IPS-18c (cell line): ENCODE measurements around the gene PAQR8.
A peak's percentile ranks its signal among the peaks of the same experiment; 100 is the strongest.

Experiments
- H3K4me3 ChIP-seq: 2 replicates; pipeline ENCODE4 v1.7.0; 2013; ENCODE audit warnings: low read depth, mild to moderate bottlenecking, low read length, moderate library complexity; ENCODE audit not compliant: insufficient read depth
- H3K9me3 ChIP-seq: one replicate; pipeline ENCODE4 v1.6.1; 2013; ENCODE audit warnings: mild to moderate bottlenecking, low read length, moderate library complexity; ENCODE audit not compliant: control insufficient read depth, insufficient read depth

Gene PAQR8

GRCh38 chr6:52340603-52340880, 21.4 kb upstream of the PAQR8 start:
- no peaks in the 10 kb centered on the region for H3K9me3 ChIP-seq
- H3K4me3 ChIP-seq, result no peak overlapping the region

DNA sequence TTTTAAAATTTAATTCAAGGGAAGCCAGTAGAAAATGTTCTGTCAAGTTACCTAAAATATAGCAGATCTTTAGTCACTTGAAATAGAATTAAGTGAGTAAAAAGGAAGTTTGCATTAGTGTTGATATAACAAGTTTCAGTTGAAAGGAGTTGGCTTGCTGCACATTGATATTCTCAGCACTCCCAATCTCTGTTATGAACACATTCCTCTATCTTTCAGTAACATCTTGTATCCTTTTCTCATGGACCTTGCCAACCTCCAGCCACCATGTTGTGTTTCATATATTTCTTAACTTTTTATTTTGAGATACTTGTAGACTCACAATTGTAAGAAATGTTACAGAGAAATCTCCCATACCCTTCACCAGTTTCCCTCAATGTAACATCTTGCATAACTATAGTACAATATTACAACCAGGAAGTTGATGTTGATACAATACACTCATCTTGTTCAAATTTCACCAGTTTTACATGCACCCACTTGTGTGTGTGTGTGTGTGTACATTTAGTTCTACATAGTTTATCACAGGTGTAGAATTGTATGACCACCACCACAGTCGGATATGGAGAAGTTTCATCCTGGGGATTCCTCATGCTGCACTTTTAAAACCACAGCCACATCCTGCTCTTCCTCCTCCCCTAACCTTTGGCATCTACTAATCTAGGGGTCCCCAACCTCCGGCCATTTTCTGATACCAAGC, 20.2 kb upstream of the PAQR8 start:
- H3K9me3 ChIP-seq, result no peaks in the 10 kb centered on the region
- H3K4me3 ChIP-seq, result no peak overlapping the region

DNA sequence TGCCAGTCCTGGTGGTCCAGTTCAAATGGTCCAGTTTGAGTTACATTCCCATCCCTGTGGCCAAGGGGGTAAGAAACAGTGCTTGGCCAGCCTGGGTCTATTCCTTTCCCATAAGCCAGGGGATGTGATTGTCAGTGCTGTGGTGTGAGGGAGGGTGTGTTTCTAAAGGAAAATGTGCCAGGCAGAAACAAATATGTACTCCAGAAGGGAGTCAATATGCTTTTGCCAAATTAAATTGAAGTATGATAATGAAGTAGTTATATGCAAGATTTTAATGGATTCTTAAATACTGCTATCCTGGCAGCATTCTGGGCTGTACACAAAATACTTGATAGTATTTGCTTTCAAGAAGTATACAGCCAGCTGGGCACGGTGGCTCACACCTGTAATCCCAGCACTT, 16.6 kb upstream of the PAQR8 start:
- no peak overlapping the region for H3K4me3 ChIP-seq
- H3K9me3 ChIP-seq, result no peaks in the 10 kb centered on the region

DNA sequence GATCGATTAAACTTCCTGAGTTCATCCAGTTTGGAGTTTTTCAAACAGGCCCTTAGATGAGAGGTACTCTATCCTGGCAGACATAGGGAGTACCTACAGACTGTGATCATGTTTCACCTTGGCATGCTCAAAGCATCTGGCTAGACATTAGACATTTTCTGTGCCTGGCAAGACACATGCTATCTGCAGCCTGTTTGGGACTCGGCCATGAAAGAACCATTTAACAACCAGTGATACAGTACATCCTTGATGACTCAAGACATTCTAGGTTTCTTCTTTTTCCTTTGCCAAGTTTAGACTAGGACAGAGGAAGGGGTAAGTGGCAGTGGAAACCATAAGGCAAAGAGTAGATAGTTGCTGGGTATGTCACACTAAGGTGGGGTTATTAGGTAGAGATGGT, 15.4 kb upstream of the PAQR8 start:
- Histone ChIP-seq H3K4me3 (no peak overlapping the region), H3K9me3 (no peaks in the 10 kb centered on the region)

GRCh38 chr6:52347818-52348217, 14.1 kb upstream of the PAQR8 start:
- Histone ChIP-seq H3K4me3 (no peak overlapping the region), H3K9me3 (no peaks in the 10 kb centered on the region)

GRCh38 chr6:52351879-52352238, 10.1 kb upstream of the PAQR8 start:
- Histone ChIP-seq H3K9me3 (no peaks in the 10 kb centered on the region), H3K4me3 (no peak overlapping the region)

DNA sequence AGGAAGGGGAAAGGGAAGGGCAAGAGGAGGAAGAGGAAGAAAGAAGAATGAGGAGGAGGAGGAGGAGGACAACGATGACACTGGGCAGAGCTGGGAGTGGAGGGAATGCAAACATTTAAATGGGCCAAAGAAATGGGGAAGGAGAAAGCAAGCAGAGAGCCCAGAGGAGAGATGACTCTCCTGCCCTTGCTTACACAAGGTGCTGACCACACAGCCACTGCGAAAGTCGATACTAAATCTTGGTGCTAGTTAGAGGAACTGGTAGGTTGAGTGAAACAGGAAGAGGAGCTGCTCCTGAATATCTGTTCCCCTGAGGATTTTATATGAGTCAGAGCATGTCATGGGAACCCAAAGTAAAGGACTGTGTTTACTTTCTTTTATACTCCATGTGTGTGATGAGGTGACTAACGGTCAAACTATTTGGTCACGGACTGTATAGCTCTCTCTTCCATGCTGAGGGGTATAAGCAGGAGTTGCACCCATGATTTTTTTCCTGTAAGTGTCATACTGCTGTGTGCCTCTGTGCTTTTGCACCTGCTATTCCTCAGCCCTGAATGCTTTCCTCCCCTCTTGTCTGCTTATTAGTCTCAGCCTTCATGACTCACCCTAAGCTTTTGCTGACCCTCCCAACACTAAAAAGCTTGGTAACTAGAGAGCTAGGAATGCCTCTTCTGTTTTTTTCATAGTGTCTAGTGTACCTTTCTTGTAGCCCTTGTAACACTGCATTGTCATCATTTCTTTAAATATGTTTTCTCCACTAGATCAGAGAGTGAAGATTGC, 9.5 kb upstream of the PAQR8 start:
- no peak overlapping the region for H3K4me3 ChIP-seq
- no peaks in the 10 kb centered on the region for H3K9me3 ChIP-seq

- Histone ChIP-seq H3K4me3 (no peak overlapping the region), H3K9me3 (no peaks in the 10 kb centered on the region)
Observed at GRCh38 chr6:52356017-52356416, 5.9 kb upstream of the PAQR8 start.

- no peaks in the 10 kb centered on the region for H3K9me3 ChIP-seq
- no peak overlapping the region for H3K4me3 ChIP-seq
Observed at GRCh38 chr6:52359403-52359802, 2.5 kb upstream of the PAQR8 start.

GRCh38 chr6:52360028-52360427, 1.9 kb upstream of the PAQR8 start:
- Histone ChIP-seq H3K9me3 (no peaks in the 10 kb centered on the region), H3K4me3 (no peak overlapping the region)

DNA sequence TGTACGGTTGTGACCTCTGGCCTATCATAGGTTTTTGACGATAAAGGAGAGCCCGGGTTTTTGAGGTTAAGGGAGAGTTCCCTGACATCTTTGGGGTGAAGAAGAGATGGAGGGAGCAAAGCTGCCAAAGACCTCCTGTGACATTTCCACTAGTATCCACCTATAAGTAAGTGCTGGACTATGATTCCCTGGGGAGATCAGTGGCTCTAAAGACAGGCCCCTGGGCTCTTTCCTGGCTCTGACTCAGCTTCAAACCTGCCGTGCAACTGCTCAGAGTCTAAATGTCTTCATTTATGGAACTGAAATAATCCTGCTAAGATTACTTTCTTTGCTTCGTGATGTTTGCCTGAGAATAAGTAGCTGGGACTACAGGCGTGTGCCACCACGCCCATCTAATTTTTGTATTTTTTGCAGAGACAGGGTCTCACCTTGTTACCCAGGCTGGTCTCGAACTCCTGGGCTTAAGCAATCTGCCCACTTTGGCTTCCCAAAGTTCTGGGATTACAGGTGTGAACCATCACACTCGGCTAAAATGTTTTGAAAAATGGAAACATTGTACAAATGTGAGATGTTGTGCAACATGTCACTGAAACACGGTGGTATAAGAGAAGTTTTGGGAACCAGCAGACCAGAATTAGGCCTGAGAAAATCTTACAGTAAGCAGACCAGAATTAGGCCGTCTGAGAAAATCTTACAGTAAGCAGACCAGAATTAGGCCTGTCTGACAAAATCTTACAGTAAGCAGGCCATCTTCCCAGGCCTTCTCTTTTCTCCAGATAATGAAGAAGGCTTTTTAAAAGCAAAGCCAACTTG, 1.1 kb upstream of the PAQR8 start:
- Histone ChIP-seq H3K9me3 (no peaks in the 10 kb centered on the region), H3K4me3 (no peak overlapping the region; the same call in 1 of the 2 replicates)

DNA sequence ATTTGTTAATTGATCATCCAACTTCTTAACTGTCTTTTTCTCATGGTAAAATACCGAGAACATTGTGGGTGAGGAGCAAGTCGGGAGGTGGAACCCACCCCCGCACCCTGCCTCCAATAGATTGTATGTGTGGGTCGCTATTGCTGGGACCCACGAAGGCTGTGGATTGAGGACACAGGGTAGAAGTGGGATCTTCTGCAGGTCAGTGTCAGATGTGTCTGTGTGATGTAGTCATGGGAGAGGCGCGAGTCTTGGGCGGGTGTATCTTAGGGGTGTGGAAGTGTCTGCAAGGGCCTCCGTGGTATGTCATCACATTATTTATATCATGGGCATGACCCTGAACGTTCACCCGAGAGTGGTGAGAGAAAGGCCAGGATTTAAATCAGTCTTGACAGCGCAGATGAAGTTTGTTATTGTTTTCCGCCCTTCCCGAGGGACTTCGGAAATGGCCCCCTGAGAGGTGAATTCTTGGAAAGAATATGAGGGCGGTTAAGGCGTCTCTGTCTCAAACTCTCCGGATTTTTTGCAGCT, 472 bp upstream of the PAQR8 start:
- Histone ChIP-seq H3K4me3 (peak overlapping the region; percentile 80), H3K9me3 (no peaks in the 10 kb centered on the region)

- H3K4me3 ChIP-seq, result peak overlapping the region; percentile 80
Observed at GRCh38 chr6:52362443-52363227, 684 bp downstream of the PAQR8 start.

GRCh38 chr6:52363228-52363867, 1.4 kb downstream of the PAQR8 start:
- no peaks in the 10 kb centered on the region for H3K9me3 ChIP-seq
- H3K4me3 ChIP-seq, result peak overlapping the region; percentile 80

More at GRCh38 chr6:52362443-52363227, 684 bp downstream of the PAQR8 start:
- no peaks in the 10 kb centered on the region for H3K9me3 ChIP-seq

GRCh38 chr6:52364480-52365166, 2.7 kb downstream of the PAQR8 start:
- no peaks in the 10 kb centered on the region for H3K9me3 ChIP-seq
- H3K4me3 ChIP-seq, result no peak overlapping the region

DNA sequence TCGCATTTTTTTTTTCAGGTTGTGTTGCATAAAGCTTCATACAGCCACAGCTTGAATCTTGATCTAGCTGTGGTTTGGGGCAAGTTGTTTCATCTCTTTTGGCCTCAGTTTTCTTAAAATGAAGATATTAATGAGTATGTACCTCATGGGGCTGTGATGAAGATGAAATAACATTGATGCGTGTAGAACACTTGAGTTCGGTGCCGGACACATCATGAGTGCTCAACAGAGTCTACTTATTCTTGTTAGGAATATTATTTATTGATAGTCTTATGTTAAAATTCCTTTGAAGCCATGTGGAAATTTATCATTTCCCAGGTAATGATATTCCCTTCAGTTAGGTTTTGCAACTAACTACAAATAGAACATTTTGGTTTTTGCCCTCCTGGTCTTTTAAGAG, 3.4 kb downstream of the PAQR8 start:
- Histone ChIP-seq H3K9me3 (no peaks in the 10 kb centered on the region), H3K4me3 (no peak overlapping the region)
